Activated CD8-positive, alpha-beta T cell treated with anti-CD3 and anti-CD28 coated beads for 36 hours (primary cell): Measurements from ENCODE around the gene TOR2A. TPM values are rescaled to one million over a fixed set of nuclear protein-coding genes. Genes with fewer than 3 reads are reported as not detected.

Source experiments
- ATAC-seq: fragments of 200-7000 bp; cut with Tn5 transposase; one replicate; pipeline ENCODE4 v1.10.0; 2021; ENCODE audit warnings: mild to moderate bottlenecking, moderate library complexity
- CTCF ChIA-PET: fragments of 350-600 bp; sonication (Branson Sonifier 250); formaldehyde crosslinking; loops from one replicate; lab custom pipeline; 2021; ENCODE audit warnings: antibody characterized with exemption; lab: Charles Lee
- POLR2A ChIA-PET: fragments of 350-600 bp; sonication (Branson Sonifier 250); formaldehyde crosslinking; loops from one replicate; lab custom pipeline; 2021; ENCODE audit warnings: antibody characterized with exemption; lab: Charles Lee
- DNase-seq: peaks from one replicate; pipeline ENCODE4 v3.0.0-alpha.2; 2020
- H3K27ac Mint-ChIP-seq: one replicate; pipeline ENCODE4 v1.8.0; 2021; ENCODE audit warnings: mild to moderate bottlenecking, mixed read lengths
- H3K27me3 Mint-ChIP-seq: one replicate; pipeline ENCODE4 v1.8.0; 2021; ENCODE audit warnings: mixed read lengths
- H3K36me3 Mint-ChIP-seq: one replicate; pipeline ENCODE4 v1.8.0; 2021; ENCODE audit warnings: low read depth, mixed read lengths
- H3K4me1 Mint-ChIP-seq: one replicate; pipeline ENCODE4 v1.8.0; 2021; ENCODE audit warnings: low read depth, mixed read lengths
- H3K4me3 Mint-ChIP-seq: one replicate; pipeline ENCODE4 v1.8.0; 2021; ENCODE audit warnings: mild to moderate bottlenecking, moderate library complexity, mixed read lengths
- H3K9me3 Mint-ChIP-seq: one replicate; pipeline ENCODE4 v1.8.0; 2021; ENCODE audit warnings: mixed read lengths
- CTCF ChIP-seq: fragments of 200-600 bp; IDR thresholded peaks from one replicate; pipeline ENCODE4 v1.8.0; 2022; ENCODE audit warnings: antibody characterized with exemption, mild to moderate bottlenecking
- intact Hi-C: fragments of 100-400 bp; cut with micrococcal nuclease; formaldehyde crosslinking; loops from one replicate; pipeline ENCODE4 v1.10.0; 2022
- total RNA-seq, 2 experiments: library from RNA; stranded (reverse); gene quantifications; one replicate each; pipeline ENCODE4 v1.2.3, GENCODE V29; 2021

Gene TOR2A
- total RNA-seq, 2 experiments from 2014 or later = 14.4 to 16.1 TPM

GRCh38 chr9:127689329-127690000 is 45.6 kb downstream of the TOR2A start:
- intact Hi-C loops = no loop called here

GRCh38 chr9:127686461-127687393 is 48.4 kb downstream of the TOR2A start:
- intact Hi-C loops = no loop called here
- H3K9me3 Mint-ChIP-seq = no peaks in the 10 kb centered on the region
- H3K27me3 Mint-ChIP-seq = no peaks in the 10 kb centered on the region
- no peaks in the 10 kb centered on the region for H3K36me3 Mint-ChIP-seq
- no peak for TF ChIP-seq CTCF
- no peak overlapping the region for H3K4me3 Mint-ChIP-seq
- DNase-seq (no peak), ATAC-seq (no peak)
- no peak overlapping the region for H3K27ac Mint-ChIP-seq
- POLR2A ChIA-PET = no interaction called here
- CTCF ChIA-PET = no interaction called here
- H3K4me1 Mint-ChIP-seq = no peaks in the 10 kb centered on the region

More at GRCh38 chr9:127689329-127690000, 45.6 kb downstream of the TOR2A start:
- no peak overlapping the region for H3K27ac Mint-ChIP-seq
- POLR2A ChIA-PET = no interaction called here
- H3K4me3 Mint-ChIP-seq = no peak overlapping the region
- H3K4me1 Mint-ChIP-seq = no peaks in the 10 kb centered on the region
- H3K9me3 Mint-ChIP-seq = no peaks in the 10 kb centered on the region
- no peaks in the 10 kb centered on the region for H3K27me3 Mint-ChIP-seq
- no peak for TF ChIP-seq CTCF
- no peak for ATAC-seq
- H3K36me3 Mint-ChIP-seq = no peaks in the 10 kb centered on the region
- DNase-seq = no peak
- CTCF ChIA-PET = no interaction called here

- CTCF ChIA-PET = interaction anchor here (1.2 kb wide), 1 partner anchor 230 kb away, joined by 3 read pairs; no protein-coding TSS in a partner anchor
- H3K4me3 Mint-ChIP-seq = no peak overlapping the region
These were observed 50.5 kb downstream of the TOR2A start for GRCh38 chr9:127684576-127684975.

GRCh38 chr9:127683723-127684122 is 51.4 kb downstream of the TOR2A start:
- no peak for TF ChIP-seq CTCF
- Mint-ChIP-seq H3K4me3 (no peak overlapping the region), H3K4me1 (no peaks in the 10 kb centered on the region), H3K9me3 (no peaks in the 10 kb centered on the region), H3K27ac (no peak overlapping the region), H3K27me3 (no peaks in the 10 kb centered on the region), H3K36me3 (peaks cover 2% of the 10 kb centered on the region)
- ChIA-PET CTCF (interaction anchor here (1.2 to 1.4 kb wide), 3 partner anchors 51 to 229 kb away, joined by 3 read pairs; partner anchors contain the start of gene TOR2A), POLR2A (no interaction called here)
- DNase-seq (no peak), ATAC-seq (no peak)
- intact Hi-C loops = no loop called here

More at GRCh38 chr9:127684576-127684975, 50.5 kb downstream of the TOR2A start:
- Mint-ChIP-seq H3K9me3 (no peaks in the 10 kb centered on the region), H3K27ac (no peak overlapping the region), H3K4me1 (no peaks in the 10 kb centered on the region), H3K36me3 (no peaks in the 10 kb centered on the region), H3K27me3 (no peaks in the 10 kb centered on the region)
- TF ChIP-seq CTCF = no peak
- POLR2A ChIA-PET = interaction anchor here (1.3 to 1.4 kb wide), 2 partner anchors 20 to 25 kb away, joined by 3 read pairs; no protein-coding TSS in a partner anchor
- ATAC-seq = no peak
- intact Hi-C loops = no loop called here
- no peak for DNase-seq
